HG03045 (cell line): ENCODE data around the gene HINT3.
A peak's percentile ranks its signal among the peaks of the same experiment; 100 is the strongest.
"Not testable (repeated sequence)": the region's sequence is repeated elsewhere in the genome, so short reads cannot be mapped to it uniquely, and the experiment has no call there.

Source experiments
- ATAC-seq: cut with Tn5 transposase; IDR thresholded peaks from one replicate; pipeline ENCODE4 v1.9.1; 2021; ENCODE audit warnings: mild to moderate bottlenecking, moderate library complexity; ENCODE audit not compliant: unreplicated experiment

HINT3 gene

DNA sequence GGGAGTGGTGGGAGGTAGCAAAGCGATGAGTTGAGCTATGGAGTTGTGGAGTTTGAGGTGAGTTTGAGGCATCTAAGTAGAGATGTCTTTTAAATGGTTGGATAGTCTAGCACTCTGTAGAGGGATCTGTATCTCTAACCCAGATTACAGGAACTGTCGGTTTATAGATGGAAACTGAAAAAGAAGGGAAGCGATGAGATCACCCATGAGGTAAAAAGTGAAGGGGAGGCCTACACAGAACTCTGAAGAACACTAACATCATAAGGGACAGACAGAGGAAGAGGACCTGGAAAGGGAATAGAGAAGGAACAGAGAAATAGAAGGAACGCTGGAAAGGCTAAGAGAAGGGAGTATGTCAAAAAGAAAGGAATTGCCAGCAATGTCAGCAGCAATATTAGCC lies 2.5 kb downstream of the HINT3 start:
- ATAC-seq = no peak

DNA sequence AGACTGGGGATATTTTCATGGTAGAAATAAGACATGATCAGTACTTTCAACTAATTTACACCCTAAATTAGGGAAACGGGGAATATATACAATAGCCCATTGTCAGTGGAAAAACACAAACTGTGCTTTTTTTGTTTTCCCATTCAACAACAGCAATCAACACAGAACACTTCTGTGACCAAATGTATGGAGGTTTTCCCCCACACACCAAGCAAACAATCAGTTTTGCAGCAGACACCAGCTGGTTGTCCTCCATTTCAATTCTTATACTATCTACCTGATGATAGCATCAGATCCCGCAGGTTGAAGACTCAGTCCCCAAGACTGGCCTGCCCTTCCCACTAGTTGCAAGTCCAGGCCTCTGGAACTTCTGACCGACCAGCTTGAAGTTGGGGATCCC lies 4.5 kb downstream of the HINT3 start:
- ATAC-seq = no peak

DNA sequence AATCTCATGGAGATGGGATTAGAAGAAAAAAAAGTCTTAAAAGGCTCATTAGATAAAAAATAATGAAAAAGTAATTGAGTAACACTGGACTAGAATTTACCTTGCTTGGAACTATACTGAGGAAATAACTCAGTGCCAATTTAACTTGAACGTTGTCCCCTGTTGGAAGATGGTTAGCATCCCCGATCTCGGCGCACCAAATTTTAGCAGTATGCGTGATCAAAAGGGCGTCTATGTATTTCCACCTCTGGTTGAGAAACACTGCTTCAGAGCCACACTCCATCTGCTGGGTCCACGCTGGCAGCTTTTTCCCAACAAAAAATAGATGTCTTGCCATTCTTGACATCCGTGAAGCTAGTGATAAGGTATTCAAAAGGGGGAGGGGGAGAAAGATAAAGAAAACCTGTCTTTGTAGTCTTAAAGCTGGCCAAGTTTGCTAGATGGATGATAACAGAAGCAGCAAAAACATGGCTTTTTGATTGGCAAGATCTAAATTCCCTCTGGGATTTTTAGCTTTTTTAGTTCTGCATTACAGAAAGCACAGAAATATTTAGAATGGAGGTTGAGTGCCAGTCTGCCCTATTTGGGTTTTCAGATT lies 6.4 kb downstream of the HINT3 start:
- ATAC-seq = no peak

GRCh38 chr6:125963817-125964216 lies 7.2 kb downstream of the HINT3 start:
- ATAC-seq = no peak

DNA sequence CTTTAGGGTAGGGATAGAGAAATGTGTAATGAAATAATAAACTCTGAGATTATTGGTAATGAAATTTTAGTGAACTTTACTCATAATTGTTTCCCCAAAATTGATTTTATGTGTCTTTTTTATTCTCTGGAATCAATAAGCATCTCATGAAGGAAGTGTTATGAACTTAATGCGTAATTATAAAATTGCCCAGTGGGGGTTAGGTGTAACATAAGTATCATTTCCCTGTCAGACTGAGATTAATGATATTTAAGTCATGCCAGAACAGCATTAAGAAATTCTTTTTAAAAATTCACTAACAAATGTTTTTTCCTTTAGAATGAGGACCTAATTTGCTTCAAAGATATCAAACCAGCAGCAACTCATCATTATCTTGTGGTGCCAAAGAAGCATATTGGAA lies 10.0 kb downstream of the HINT3 start:
- ATAC-seq = no peak

DNA sequence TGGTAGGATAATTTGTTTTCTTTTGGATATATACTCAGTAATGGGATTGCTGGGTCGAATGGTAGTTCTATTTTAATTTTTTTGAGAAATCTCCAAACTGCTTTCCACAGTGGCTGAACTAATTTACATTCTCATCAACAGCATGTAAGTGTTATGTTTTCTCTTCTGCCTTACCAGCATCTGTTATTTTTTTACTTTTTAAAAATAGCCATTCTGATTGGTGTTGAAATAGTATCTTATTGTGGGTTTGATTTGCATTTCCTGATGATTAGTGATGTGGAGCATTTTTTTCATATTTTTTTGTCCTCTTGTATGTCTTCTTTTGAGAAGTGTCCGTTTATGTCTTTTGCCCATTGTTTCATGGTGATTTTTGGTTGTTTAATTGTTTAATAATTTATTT lies 11.9 kb downstream of the HINT3 start:
- ATAC-seq = no peak

DNA sequence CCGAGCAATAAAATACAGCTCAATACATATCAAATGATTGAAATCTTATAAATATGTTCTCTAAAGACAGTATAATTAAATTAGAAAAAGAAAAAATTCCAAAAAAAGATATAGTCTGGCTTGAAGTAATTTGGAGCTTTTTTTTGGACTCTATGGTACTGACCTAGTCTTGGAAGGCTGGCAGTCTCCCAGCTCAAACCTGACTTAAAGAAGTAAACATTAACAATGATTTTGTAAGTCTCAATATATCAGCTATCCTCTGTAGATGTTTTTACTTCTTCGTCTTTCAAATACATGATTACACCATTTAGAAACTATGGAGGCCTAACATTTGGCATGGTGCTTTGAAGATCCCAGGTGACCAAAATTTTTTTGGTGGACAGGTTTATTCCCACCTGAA lies 14.2 kb downstream of the HINT3 start:
- no peak for ATAC-seq

DNA sequence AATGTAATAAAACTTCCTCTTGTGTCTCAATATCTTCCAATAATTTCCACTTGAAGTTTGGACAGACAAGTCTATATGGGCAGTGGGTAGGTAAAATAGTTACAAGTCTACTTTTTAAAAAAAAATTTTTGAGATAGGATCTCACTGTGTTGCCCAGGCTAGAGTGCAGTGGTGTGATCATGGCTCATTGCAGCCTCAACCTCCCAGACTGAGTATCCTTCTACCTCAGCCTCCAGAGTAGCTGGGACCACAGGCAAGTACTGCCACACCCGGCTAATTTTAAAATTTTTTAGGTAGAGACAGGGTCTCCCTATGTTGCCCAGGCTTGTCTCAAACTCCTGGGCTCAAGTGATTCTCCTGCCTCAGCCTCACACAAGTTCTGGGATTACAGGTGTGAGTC lies 15.9 kb downstream of the HINT3 start:
- ATAC-seq = not testable (repeated sequence)

GRCh38 chr6:125974214-125974866 lies 17.8 kb downstream of the HINT3 start:
- peak; percentile 76 for ATAC-seq

- no peak for ATAC-seq
Measured at GRCh38 chr6:125979101-125979500, 22.5 kb downstream of the HINT3 start.

DNA sequence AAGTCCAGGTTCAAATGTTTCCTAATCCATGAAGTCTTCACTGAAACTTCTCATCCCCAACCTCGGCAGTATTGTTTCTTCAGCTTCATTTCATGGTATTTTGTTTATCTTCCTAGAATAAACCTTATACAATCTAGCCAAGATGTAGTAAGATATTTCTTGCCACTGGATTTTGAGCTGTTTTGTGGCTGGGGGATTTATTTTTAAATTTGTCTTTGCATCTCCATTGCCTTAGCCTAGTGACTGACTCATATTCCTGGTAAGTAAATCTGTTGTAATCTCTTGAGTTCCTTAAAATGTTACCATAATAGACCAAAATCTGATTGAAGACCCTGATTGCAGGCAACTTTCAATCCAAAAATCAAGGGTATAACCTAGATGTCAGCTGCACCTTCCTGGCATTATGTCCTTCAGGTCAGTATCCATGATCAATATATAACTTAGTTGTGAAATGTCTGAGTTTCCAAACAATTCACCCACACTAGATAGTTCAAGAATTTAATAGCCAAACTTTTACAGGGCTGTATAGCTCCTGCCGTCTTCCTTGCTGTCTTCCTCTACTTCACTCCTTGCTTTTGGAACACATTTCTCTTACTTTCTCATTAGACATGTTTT lies 25.1 kb downstream of the HINT3 start:
- ATAC-seq = no peak

DNA sequence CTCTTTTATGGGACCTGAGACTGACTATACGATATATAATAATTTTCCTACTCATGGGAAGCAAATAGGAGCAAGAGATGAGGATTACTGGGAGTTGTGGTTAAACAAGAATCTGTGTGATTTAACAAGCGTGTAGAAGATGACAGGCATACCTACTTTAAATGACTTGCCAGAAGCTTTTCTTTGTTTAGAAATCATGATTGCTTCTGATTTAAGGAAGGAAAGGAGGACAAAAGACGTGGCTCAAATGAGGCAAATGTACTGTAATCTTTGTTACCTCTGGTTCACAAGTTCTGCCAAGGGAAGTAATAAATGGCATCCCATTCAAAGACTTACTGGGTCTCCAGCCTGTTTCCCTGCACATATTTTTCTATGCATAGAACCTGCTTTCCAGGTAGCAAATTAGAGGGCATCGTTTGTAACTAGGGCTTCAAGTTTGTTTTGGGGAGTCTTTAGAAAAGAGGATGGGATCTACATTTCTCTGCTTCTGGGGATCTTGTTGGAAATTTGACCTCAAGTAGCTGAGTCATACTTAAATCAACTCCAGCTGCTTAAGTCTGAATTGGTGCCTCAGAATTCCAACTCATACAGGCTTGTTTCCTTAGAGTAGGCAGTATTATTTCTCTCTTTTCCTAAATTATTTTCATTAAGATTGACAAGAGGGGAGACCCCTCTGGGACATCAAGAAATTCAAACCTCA lies 26.8 kb downstream of the HINT3 start:
- no peak for ATAC-seq

DNA sequence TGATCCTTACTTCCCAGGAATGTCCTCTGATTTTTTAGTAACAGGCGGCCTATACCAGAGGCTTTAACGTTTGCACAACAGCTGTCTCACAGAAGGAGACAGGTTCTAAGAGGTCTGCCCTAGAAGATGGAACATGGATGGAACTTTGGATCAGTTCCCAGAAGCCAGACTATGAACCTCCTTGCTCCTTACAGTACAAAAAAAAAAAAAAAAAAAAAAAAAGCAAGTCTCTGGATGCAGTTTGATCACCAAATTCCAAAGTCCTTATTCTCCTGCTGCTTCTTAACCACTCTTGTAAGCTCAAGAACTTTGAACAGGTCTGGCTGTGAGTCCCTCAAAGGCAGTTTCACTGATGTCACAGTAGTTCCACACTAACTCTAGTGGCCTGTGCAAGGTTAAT lies 27.7 kb downstream of the HINT3 start:
- no peak for ATAC-seq

GRCh38 chr6:125985522-125985921 lies 29.0 kb downstream of the HINT3 start:
- ATAC-seq = no peak

- no peak for ATAC-seq
Measured at GRCh38 chr6:125985979-125986300, 29.4 kb downstream of the HINT3 start.

DNA sequence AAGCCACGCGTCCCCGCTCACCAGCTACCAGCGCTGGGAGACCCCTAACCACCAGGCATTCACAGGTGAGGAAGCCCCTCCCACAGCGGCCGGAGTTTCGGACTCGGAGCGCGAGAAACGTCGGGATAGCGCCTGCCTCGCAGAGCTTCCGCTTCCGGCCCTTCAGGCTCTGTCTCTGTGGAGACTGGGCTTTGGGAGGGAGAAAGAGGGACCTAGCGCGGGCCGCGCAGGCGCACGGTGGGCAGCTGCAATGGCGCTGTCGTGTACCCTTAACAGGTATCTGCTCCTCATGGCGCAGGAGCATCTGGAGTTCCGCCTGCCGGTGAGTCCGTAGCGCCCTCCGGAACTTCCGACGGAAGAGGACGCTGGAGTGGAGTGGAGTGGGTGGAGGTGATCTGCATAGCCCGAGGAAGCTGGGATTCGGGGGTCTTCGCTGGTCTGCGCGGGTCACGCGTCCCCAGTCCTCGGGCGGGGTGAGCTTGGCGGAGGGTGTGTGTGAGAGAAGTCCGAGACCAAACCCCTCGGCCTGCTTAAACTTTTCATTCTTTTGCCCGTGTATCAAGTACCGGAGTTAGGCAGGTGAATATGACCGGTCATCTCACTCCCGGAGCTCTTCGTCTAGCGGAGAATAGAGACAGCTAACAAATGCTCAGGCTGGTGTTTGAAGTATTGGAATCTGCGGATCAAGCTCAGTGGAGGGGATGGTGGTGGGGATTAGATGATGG lies 29.9 kb downstream of the HINT3 start, which contains the start of gene TRMT11:
Gene TRMT11 (plus strand): TSS at position 240 of the 725 bp plus-strand sequence. CDS start 11 bp downstream, at position 251.
- peak; percentile 98 for ATAC-seq

- peak; percentile 26 for ATAC-seq
Measured at GRCh38 chr6:125987026-125987617, 30.6 kb downstream of the HINT3 start.

GRCh38 chr6:125988280-125988679 lies 31.7 kb downstream of the HINT3 start:
- ATAC-seq = no peak

GRCh38 chr6:125989631-125990030 lies 33.1 kb downstream of the HINT3 start:
- no peak for ATAC-seq

DNA sequence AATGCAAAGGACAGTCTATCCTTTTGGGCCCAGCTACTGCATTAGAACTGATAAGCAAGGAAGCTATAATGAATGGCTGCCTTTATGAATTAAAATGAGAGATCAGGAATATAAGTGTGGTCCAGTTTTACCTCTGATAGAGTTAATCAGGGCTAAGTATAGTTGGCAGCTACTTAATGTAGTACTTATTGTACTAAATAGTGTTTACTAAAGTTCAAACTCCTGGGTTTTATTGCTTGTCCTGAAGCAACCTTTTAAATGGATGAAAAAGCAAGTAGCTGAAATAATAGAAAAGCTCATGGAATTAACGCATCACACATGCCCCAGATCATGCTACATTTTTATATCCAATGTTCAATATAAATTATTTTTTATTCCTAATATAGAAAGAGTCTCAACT lies 35.1 kb downstream of the HINT3 start:
- ATAC-seq = no peak
